GM18502 (cell line): Measurements from ENCODE around the gene MARCHF9.

Experiments
- ATAC-seq: cut with Tn5 transposase; IDR thresholded peaks from one replicate; pipeline ENCODE4 v1.9.1; 2021; ENCODE audit warnings: mild to moderate bottlenecking; ENCODE audit not compliant: unreplicated experiment, poor library complexity

The MARCHF9 gene

GRCh38 chr12:57724003-57724935 lies 30.6 kb upstream of the MARCHF9 start:
- ATAC-seq = no peak

GRCh38 chr12:57724936-57725740 lies 29.8 kb upstream of the MARCHF9 start:
- no peak for ATAC-seq

GRCh38 chr12:57725851-57726150 lies 29.1 kb upstream of the MARCHF9 start:
- no peak for ATAC-seq

- ATAC-seq = no peak
Measured at GRCh38 chr12:57726151-57726883, 28.6 kb upstream of the MARCHF9 start.

- ATAC-seq = no peak
Measured at GRCh38 chr12:57726884-57727757, 27.8 kb upstream of the MARCHF9 start.

- ATAC-seq = no peak
Measured at GRCh38 chr12:57727758-57728395, 27.0 kb upstream of the MARCHF9 start.

- no peak for ATAC-seq
Measured at GRCh38 chr12:57729321-57729844, 25.5 kb upstream of the MARCHF9 start.

GRCh38 chr12:57730336-57731067 lies 24.4 kb upstream of the MARCHF9 start:
- no peak for ATAC-seq

GRCh38 chr12:57731411-57732080 lies 23.4 kb upstream of the MARCHF9 start:
- ATAC-seq = no peak

GRCh38 chr12:57732270-57732669 lies 22.6 kb upstream of the MARCHF9 start:
- ATAC-seq = no peak

- ATAC-seq = no peak
Measured at GRCh38 chr12:57732726-57733593, 21.9 kb upstream of the MARCHF9 start.

GRCh38 chr12:57733928-57734327 lies 21.0 kb upstream of the MARCHF9 start:
- ATAC-seq = no peak

- no peak for ATAC-seq
Measured at GRCh38 chr12:57734591-57734990, 20.3 kb upstream of the MARCHF9 start.

- ATAC-seq = no peak
Measured at GRCh38 chr12:57735198-57735855, 19.6 kb upstream of the MARCHF9 start.

- ATAC-seq = no peak
Measured at GRCh38 chr12:57735952-57736740, 18.8 kb upstream of the MARCHF9 start.
